GM12872 (cell line): Measurements from ENCODE around the gene CLDN9.

Experiments
- TF ChIP-seq, protein P1 (sequence below): IDR thresholded peaks from 3 replicates; pipeline ENCODE4 v1.5.1; 2011; ENCODE audit warnings: low read depth, mild to moderate bottlenecking, low read length, moderate library complexity; ENCODE audit not compliant: insufficient read depth

The CLDN9 gene

DNA sequence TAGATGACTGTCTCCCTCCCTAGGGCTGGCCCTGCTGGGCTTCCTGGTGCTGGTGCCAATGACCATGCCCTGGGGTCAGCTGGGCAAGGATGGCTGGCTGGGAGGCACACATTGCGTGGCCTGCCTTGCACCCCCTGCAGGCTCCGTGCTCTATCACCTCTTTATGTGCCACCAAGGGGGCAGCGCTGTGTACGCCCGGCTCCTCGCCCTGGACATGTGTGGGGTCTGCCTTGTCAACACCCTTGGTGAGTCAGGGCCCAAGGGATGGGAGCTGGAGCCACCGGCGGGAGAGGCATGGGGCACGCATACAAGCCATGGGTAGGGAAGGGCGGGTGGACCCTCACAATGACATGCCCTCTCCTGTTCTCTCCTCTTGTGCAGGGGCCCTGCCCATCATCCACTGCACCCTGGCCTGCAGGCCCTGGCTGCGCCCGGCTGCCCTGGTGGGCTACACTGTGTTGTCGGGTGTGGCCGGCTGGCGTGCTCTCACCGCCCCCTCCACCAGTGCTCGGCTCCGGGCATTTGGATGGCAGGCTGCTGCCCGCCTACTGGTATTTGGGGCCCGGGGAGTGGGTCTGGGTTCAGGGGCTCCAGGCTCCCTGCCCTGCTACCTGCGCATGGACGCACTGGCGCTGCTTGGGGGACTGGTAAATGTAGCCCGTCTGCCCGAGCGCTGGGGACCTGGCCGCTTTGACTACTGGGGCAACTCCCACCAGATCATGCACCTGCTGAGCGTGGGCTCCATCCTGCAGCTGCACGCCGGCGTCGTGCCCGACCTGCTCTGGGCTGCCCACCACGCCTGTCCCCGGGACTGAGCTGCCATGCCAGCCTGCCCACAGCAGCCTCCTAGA is 41.4 kb upstream of the CLDN9 start:
- TF ChIP-seq, protein P1, sequence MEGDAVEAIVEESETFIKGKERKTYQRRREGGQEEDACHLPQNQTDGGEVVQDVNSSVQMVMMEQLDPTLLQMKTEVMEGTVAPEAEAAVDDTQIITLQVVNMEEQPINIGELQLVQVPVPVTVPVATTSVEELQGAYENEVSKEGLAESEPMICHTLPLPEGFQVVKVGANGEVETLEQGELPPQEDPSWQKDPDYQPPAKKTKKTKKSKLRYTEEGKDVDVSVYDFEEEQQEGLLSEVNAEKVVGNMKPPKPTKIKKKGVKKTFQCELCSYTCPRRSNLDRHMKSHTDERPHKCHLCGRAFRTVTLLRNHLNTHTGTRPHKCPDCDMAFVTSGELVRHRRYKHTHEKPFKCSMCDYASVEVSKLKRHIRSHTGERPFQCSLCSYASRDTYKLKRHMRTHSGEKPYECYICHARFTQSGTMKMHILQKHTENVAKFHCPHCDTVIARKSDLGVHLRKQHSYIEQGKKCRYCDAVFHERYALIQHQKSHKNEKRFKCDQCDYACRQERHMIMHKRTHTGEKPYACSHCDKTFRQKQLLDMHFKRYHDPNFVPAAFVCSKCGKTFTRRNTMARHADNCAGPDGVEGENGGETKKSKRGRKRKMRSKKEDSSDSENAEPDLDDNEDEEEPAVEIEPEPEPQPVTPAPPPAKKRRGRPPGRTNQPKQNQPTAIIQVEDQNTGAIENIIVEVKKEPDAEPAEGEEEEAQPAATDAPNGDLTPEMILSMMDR, result no peak

DNA sequence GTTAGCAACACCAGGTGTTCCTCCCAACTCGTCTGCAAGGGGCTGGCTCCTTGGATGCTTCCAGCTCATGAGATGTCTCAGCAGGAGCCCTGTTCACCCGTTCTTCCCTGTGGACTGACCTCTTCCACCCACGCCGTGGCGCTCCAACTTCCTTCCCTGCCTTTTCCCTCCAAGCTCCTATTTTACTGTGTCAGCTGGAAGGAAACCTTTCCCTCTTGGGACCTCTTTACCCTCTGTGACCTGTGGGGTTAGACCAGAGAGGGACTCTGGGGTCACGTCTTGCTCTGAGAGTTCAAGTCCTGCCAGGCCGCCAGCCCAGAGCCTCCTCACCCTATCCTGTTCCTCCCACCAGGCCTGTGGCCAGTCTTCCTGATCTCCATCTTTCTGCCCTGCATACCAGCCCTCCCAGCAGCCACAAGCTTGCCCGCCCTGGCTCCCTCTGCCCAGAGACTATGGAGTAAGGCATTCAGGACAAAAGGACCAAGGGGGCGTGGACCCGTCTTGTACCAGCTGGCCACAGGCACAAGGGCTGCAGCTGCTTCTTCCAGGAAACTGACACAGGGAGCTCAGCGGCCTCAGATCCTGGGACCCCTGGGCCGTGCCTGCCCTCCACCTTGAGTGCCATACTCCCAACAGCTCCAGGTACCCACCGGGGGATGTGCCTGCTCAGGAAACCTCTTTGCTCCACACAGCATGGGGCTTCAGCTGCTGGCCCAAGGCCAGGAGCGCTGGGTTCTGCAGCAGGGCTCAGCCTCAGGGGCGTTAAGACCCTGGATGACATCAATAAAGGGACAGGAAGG is 40.5 kb upstream of the CLDN9 start:
- TF ChIP-seq, protein P1, result no peak

GRCh38 chr16:2973093-2973492 is 39.6 kb upstream of the CLDN9 start:
- TF ChIP-seq, protein P1, result no peak

DNA sequence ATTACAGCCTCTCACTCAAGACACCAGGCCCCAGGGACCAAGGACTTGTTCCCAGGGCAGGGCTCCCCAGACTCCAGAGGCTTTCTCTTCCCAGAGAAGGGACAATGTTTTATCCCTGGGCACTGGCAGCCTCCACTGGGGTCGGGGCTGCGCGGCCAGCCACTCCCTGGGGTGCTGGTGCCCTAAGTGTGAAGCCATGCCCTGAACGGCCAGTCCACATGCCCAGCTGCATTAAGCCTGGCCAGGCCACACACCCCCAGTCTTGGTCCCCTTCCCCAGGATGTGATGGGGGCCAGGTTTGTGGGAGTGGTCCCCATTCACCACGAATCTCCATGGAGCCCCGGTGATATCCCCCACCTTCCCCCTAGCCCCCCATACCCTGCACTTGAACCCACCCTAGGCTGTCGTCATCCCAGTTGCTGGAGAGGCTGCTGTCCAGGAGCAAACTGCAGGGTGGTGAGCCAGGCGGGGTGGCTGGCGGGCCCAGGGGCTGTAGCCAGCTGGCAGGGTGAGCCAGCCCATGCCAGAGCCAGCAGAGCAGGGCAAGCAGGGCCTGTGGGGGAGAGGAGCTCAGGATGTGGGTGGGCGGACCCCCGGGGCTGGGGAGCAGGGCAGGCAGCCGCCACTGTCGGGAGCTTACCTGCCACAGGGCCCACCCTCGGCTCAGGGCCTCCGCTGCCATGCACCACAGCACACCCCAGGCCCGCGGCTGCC is 39.0 kb upstream of the CLDN9 start:
- TF ChIP-seq, protein P1, result no peak

DNA sequence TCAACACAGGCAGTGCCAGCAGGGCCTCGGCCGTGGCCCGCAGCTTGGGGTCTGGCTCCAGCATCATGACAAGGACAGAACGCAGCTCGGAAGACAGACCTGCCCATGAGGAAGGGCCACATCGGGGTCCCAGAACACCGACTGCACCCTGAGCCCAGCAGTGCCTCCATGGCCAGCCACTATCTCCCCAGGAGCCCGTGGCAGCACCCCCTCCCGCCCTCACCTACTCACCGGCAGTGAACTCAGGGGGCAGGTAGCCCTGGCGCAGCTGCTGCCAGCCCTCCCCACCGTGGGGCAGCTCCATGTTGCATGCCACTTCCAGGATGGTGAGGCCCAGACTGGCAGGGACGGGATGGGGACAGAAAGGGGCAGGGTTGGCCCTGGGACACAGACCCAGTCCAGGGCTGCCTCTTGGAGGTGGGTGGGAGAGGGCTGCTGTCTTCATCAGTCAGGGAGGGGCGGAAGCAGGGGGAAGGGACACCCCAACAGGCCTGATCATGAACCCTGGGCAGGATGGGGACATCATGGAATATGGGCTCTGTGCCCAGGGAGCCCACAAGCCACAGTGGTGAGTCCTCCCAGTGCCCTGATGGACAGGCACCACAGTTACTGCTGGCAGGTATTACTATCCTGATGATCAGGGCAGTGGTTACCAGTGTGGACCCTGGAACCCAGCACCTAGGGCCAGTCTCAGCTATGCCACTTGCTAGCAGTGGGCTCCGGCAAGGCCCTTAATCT is 38.2 kb upstream of the CLDN9 start:
- TF ChIP-seq, protein P1, result no peak

DNA sequence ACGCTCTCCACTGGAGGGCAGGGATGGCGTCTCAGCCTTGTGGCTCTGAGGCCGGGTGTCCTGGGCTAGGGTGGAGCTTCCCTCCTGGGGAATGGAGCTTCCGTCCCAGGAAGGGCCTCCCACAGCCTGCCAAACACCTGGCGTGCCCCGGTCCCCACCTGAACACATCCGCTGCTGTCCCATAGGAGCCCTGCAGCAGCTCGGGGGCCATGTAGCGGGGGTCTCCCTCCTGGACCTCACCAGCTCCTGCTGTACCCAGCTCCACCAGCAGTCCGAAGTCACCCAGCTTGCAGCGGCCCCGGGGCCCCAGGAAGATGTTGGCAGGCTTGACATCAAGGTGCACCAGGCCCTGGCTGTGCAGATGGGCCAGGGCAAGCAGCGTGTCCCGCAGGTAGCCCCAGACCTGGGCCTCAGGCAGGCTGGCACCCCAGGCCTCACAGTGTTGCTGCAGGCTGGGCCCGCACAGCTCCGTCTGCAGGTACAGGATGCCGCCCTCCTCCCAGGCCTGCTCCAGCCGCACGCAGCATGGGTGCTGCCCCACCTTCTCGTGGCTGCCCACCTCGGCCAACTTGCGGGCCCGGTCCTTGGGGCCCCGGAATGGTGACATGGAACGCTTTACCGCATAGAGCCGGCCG is 37.4 kb upstream of the CLDN9 start:
- TF ChIP-seq, protein P1, result no peak
